ENCODE measurements around the gene KCNJ9. TPM values are rescaled to one million over a fixed set of nuclear protein-coding genes. Genes with fewer than 3 reads are reported as not detected.
"Not testable (repeated sequence)": the region's sequence is repeated elsewhere in the genome, so short reads cannot be mapped to it uniquely, and the experiment has no call there.

KCNJ9 gene
- polyA plus RNA-seq, 1 donor = 0.10 TPM

GRCh38 chr1:160125746-160126145 lies 44.4 kb downstream of the KCNJ9 start:
- DNase-seq (ENCODE audit: low read depth) = no peak

GRCh38 chr1:160126342-160126741 lies 45.0 kb downstream of the KCNJ9 start:
- DNase-seq (ENCODE audit: low read depth) = not testable (repeated sequence)

GRCh38 chr1:160127381-160127780 lies 46.0 kb downstream of the KCNJ9 start:
- no peak for DNase-seq (ENCODE audit: low read depth)

- DNase-seq (ENCODE audit: low read depth) = no peak
These were observed 46.7 kb downstream of the KCNJ9 start for GRCh38 chr1:160127865-160128523.

GRCh38 chr1:160128636-160129035 lies 47.3 kb downstream of the KCNJ9 start:
- no peak for DNase-seq (ENCODE audit: low read depth)

GRCh38 chr1:160129046-160129445 lies 47.7 kb downstream of the KCNJ9 start:
- DNase-seq (ENCODE audit: low read depth) = no peak

GRCh38 chr1:160129558-160129957 lies 48.2 kb downstream of the KCNJ9 start:
- DNase-seq (ENCODE audit: low read depth) = no peak

GRCh38 chr1:160129966-160130365 lies 48.6 kb downstream of the KCNJ9 start:
- DNase-seq (ENCODE audit: low read depth) = no peak

- DNase-seq (ENCODE audit: low read depth) = no peak
These were observed 49.1 kb downstream of the KCNJ9 start for GRCh38 chr1:160130486-160130885.

- no peak for DNase-seq (ENCODE audit: low read depth)
These were observed 49.6 kb downstream of the KCNJ9 start for GRCh38 chr1:160130939-160131338.

- DNase-seq (ENCODE audit: low read depth) = no peak
These were observed 50.6 kb downstream of the KCNJ9 start for GRCh38 chr1:160131803-160132565.

GRCh38 chr1:160133990-160134770 lies 52.8 kb downstream of the KCNJ9 start:
- no peak for DNase-seq (ENCODE audit: low read depth)

GRCh38 chr1:160134791-160135572 lies 53.6 kb downstream of the KCNJ9 start:
- no peak for DNase-seq (ENCODE audit: low read depth)

- no peak for DNase-seq (ENCODE audit: low read depth)
These were observed 55.0 kb downstream of the KCNJ9 start for GRCh38 chr1:160136121-160136925.

GRCh38 chr1:160136926-160137200 lies 55.5 kb downstream of the KCNJ9 start:
- DNase-seq (ENCODE audit: low read depth) = no peak

- no peak for DNase-seq (ENCODE audit: low read depth)
These were observed 56.0 kb downstream of the KCNJ9 start for GRCh38 chr1:160137216-160137862.

GRCh38 chr1:160139840-160140239 lies 58.5 kb downstream of the KCNJ9 start:
- DNase-seq (ENCODE audit: low read depth) = no peak

Data from forelimb muscle (tissue), 1 donor.